ENCODE data around the gene DGKD. TPM values are rescaled to one million over a fixed set of nuclear protein-coding genes. Genes with fewer than 3 reads are reported as not detected.

DGKD gene
- total RNA-seq, 1 experiment from 2014 or later = 28.2 TPM

DNA sequence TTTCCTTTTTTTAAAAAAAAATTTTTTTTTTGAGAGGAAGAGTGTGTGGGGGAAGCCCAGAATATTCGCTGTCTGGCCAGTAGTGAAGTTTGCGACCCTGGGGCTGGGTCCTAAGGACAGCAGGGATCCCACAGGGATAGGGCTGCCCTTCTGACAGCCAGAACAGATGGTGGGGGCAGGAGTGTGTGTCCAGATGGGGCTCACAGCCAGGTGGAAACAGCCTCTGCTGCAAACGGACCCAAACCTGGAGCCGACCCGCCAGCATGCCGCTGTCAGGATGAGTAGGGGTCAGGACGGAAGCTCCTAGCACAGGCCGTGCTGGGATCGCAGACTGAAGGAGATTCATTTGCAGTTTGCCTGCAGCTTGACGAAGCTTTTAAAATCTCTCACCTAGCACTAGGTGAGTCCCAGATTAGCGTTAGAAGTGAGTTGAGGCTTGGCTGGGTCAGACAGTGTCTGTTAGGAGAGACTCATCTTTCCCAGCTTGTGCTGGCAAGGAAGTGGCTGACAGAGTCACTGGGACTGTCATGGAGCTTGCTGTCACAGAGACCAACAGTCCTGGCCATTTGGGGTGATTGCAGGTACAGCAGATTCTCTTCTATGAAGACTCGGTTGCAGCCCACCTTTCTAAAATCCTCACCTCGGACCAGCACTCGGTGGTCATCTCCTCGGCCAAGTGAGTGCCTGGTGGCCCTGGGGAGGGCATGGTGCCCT, 93.4 kb downstream of the DGKD start:
- H3K36me3 ChIP-seq = peaks cover 24% of the 10 kb centered on the region

DNA sequence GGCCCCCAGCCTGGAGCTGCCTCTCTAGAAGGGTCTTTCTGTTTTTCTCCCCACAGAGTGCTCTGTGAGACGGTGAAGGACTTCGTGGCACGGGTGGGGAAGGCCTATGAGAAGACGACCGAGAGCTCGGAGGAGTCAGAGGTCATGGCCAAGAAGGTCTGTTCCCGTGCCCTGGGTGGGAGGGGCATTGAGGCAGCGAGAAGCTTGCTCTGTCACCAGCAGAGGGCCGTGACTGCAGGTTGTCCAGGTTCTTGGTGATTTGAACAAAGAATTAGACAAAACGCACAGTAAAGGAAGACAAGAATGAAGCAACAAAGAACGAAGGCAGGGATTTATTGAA, 93.9 kb downstream of the DGKD start:
- peak in 1 of 2 experiments; percentile 18 for DNase-seq
- peaks cover 7% of the 10 kb centered on the region for H3K4me1 ChIP-seq
- H3K27me3 ChIP-seq = no peaks in the 10 kb centered on the region
- no peak overlapping the region for H3K4me3 ChIP-seq
- H3K36me3 ChIP-seq = peaks cover 19% of the 10 kb centered on the region
- no peak overlapping the region for H3K27ac ChIP-seq
- H3K9me3 ChIP-seq (replicated peaks) = no peaks in the 10 kb centered on the region

More for the DNA sequence above, 93.4 kb downstream of the DGKD start:
- no peaks in the 10 kb centered on the region for H3K27me3 ChIP-seq
- no peak overlapping the region for H3K27ac ChIP-seq
- no peak for DNase-seq
- H3K4me3 ChIP-seq = no peak overlapping the region
- H3K4me1 ChIP-seq = peaks cover 7% of the 10 kb centered on the region
- no peaks in the 10 kb centered on the region for H3K9me3 ChIP-seq (replicated peaks)

- Histone ChIP-seq H3K27ac (no peak overlapping the region), H3K4me1 (peaks cover 7% of the 10 kb centered on the region), H3K27me3 (no peaks in the 10 kb centered on the region), H3K36me3 (peaks cover 17% of the 10 kb centered on the region), H3K4me3 (no peak overlapping the region), H3K9me3 (replicated peaks) (no peaks in the 10 kb centered on the region)
- DNase-seq = no peak
Measured at GRCh38 chr2:233448575-233448974, 94.3 kb downstream of the DGKD start.

DNA sequence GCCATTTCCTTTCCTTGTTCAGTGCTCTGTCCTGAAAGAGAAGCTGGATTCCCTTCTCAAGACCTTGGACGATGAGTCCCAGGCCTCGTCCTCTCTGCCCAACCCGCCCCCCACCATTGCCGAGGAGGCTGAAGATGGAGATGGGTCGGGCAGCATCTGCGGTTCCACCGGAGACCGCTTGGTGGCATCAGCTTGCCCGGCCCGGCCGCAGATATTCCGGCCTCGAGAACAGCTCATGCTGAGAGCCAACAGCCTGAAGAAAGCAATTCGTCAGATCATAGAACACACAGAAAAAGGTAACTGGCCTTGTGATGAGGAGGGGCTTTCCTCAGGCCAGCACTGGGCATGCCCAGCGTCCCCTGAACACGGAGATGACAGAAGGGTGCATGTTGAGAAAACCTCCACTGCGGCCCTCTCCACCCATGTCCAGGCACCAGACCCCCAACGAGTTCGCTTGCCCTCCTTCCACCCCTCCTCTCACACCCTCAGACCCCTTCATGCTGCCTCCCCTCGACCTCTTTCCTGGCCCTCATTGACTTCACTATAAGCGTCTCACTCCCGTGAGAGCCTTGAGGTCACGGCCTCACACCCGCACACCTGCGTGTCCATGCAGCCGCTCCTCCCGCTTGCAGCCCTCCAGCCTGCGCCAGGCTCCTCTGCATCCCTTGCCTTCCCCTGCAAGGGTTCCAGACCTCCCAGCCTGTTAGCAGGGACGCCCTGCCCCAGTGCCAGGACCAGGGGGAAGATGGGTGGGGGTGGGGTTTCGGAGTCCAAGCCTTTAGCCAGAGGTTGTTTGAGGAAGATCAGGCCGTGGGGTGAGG, 95.0 kb downstream of the DGKD start:
- DNase-seq = no peak
- Histone ChIP-seq H3K27ac (no peak overlapping the region), H3K27me3 (no peaks in the 10 kb centered on the region), H3K36me3 (peaks cover 17% of the 10 kb centered on the region), H3K9me3 (replicated peaks) (no peaks in the 10 kb centered on the region), H3K4me1 (peaks cover 7% of the 10 kb centered on the region), H3K4me3 (no peak overlapping the region)

DNA sequence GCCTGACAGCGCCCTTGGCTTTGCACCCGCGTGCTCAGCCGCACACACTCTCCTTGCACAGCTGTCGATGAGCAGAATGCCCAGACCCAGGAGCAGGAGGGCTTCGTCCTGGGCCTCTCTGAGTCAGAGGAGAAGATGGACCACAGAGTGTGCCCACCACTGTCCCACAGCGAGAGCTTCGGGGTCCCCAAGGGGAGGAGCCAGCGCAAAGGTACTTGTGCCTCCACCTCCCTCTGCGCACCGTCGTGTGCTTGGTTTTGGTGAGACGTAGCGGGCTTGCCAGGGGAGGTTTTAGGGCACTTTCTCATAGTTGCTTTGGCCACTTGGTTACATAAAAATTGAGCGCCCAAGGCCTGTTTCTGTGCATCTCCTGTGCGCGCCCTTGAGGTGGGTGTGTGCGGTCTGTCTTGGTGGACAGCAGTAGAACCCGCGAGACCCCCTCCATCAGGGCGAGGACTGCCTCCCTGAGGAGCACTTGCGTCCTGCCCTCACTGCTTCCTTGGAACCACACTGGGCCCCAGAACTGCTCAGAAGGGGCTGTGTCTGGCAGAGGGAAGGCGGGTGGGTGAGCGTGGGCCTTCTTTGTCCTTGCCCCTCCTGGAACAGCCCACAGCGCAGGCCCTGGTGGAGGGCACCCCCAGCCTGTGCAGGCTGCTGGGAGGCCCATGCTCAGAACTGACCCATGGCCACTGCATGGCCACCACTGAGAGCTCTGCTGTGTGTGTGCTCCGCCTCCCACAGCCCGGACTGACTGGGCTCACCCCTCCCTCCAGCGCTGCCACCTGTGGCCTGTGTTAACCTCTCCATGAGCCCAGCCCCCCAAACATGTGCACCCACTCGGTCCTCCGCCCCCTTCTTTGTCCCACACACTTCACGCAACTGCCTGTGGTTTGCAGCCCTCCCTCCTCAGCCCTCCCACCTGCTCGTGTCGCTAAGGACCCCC, 95.9 kb downstream of the DGKD start:
- Histone ChIP-seq H3K4me3 (peak overlapping the region; percentile 0; the same call in 1 of the 2 replicates), H3K27ac (peak overlapping the region; percentile 74)
- DNase-seq = peak; percentile 97

DNA sequence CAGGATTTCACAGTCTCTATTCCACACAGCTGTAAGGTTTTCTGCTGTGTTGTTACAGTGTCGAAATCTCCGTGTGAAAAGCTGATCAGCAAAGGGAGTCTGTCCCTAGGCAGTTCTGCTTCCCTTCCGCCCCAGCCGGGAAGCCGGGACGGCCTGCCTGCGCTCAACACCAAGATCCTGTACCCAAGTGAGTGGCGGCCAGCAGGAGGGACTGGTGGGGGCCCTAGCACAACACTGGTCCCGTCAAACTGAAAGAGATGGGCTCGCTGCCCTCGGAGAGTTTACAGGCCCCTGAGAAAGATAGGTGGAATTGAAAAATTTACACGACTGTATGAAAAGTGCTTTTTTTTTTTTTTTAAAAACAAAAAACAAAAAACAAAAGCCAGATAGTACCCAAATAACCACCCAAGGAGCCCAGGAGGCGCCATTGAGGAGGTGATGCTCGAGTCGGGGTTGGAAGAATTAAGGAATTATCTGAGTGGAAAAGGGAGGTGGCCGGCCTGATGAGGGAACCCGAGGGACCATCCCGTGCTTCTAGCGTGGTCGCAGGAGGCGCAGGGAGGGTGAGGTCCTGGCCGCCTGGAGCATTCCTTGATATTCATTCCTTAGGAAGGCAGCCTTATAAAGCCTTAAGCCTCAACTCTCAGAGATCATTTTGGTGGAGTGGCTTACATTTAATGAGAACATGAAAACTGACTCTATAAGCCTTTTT, 96.7 kb downstream of the DGKD start:
- Histone ChIP-seq H3K36me3 (peaks cover 23% of the 10 kb centered on the region), H3K9me3 (replicated peaks) (no peaks in the 10 kb centered on the region), H3K4me3 (peak overlapping the region; percentile 0; the same call in 1 of the 2 replicates), H3K4me1 (peaks cover 7% of the 10 kb centered on the region), H3K27me3 (no peaks in the 10 kb centered on the region), H3K27ac (peak overlapping the region; percentile 74)
- no peak for DNase-seq

More for the DNA sequence above, 95.9 kb downstream of the DGKD start:
- Histone ChIP-seq H3K36me3 (peaks cover 22% of the 10 kb centered on the region), H3K9me3 (replicated peaks) (no peaks in the 10 kb centered on the region), H3K27me3 (no peaks in the 10 kb centered on the region), H3K4me1 (peaks cover 7% of the 10 kb centered on the region)

DNA sequence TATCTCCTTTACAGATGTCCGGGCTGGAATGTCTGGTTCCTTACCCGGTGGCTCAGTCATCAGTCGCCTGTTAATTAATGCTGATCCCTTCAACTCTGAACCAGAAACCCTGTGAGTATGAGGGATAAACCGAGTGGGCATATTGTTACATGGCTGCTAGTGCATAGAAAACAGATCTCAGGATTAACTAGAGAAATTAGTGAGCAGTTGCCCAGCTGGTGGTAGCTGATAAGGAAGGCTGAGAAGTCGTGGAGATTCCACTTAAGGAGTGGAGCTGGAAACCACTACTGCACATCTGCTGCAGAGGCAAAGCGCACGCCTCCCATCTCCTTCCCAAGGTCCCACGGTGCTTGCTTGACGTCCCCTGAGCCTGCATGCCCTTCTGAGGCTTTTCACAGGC, 97.7 kb downstream of the DGKD start:
- DNase-seq = no peak
- no peak overlapping the region for H3K27ac ChIP-seq
- H3K27me3 ChIP-seq = no peaks in the 10 kb centered on the region
- H3K9me3 ChIP-seq (replicated peaks) = no peaks in the 10 kb centered on the region
- H3K36me3 ChIP-seq = peaks cover 33% of the 10 kb centered on the region
- H3K4me3 ChIP-seq = no peak overlapping the region
- peaks cover 7% of the 10 kb centered on the region for H3K4me1 ChIP-seq

- H3K27ac ChIP-seq = no peak overlapping the region
- no peak for DNase-seq
- H3K36me3 ChIP-seq = peaks cover 35% of the 10 kb centered on the region
- peaks cover 7% of the 10 kb centered on the region for H3K4me1 ChIP-seq
- H3K4me3 ChIP-seq = no peak overlapping the region
- H3K9me3 ChIP-seq (replicated peaks) = no peaks in the 10 kb centered on the region
- no peaks in the 10 kb centered on the region for H3K27me3 ChIP-seq
Measured at GRCh38 chr2:233453111-233453915, 99.0 kb downstream of the DGKD start.

- Histone ChIP-seq H3K27ac (no peak overlapping the region), H3K36me3 (peaks cover 36% of the 10 kb centered on the region), H3K4me1 (peaks cover 7% of the 10 kb centered on the region), H3K27me3 (no peaks in the 10 kb centered on the region), H3K9me3 (replicated peaks) (no peaks in the 10 kb centered on the region), H3K4me3 (no peak overlapping the region)
- DNase-seq = no peak
Measured at GRCh38 chr2:233453916-233454315, 99.6 kb downstream of the DGKD start.

DNA sequence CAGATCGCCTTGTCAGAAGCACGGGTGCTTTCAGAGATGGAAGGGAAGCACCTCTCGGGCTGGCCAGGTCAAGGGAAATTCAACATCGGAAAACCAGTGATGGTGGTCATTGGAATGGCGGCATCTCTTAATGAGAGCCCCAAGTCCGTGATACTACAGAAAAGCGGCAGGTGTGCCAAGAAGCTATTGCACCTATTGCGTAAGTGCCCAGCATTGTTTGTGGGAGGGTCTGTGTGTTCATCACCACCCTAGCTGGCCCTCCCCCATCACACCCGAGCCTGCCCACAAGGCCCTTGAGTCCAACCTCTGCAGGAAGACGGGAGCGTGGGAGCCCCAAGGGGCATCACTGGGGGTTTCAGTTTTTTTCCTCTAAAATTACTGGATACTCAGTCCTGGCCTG, 100.7 kb downstream of the DGKD start:
- H3K9me3 ChIP-seq (replicated peaks) = no peaks in the 10 kb centered on the region
- H3K27ac ChIP-seq = no peak overlapping the region
- H3K4me3 ChIP-seq = no peak overlapping the region
- DNase-seq = no peak
- H3K27me3 ChIP-seq = no peaks in the 10 kb centered on the region
- peaks cover 45% of the 10 kb centered on the region for H3K36me3 ChIP-seq
- peaks cover 4% of the 10 kb centered on the region for H3K4me1 ChIP-seq

- Histone ChIP-seq H3K9me3 (replicated peaks) (no peaks in the 10 kb centered on the region), H3K36me3 (peaks cover 49% of the 10 kb centered on the region), H3K4me3 (no peak overlapping the region), H3K4me1 (peaks cover 5% of the 10 kb centered on the region; the same call in 1 of the 2 replicates), H3K27me3 (no peaks in the 10 kb centered on the region), H3K27ac (no peak overlapping the region)
- DNase-seq = no peak
Measured at GRCh38 chr2:233455491-233455890, 101.2 kb downstream of the DGKD start.

- peaks cover 9% of the 10 kb centered on the region; the same call in 1 of the 2 replicates for H3K4me1 ChIP-seq
- no peaks in the 10 kb centered on the region for H3K27me3 ChIP-seq
- H3K36me3 ChIP-seq = peaks cover 49% of the 10 kb centered on the region
- H3K9me3 ChIP-seq (replicated peaks) = no peaks in the 10 kb centered on the region
- H3K27ac ChIP-seq = no peak overlapping the region
- no peak overlapping the region for H3K4me3 ChIP-seq
- no peak for DNase-seq
Measured at GRCh38 chr2:233456111-233456510, 101.8 kb downstream of the DGKD start.

DNA sequence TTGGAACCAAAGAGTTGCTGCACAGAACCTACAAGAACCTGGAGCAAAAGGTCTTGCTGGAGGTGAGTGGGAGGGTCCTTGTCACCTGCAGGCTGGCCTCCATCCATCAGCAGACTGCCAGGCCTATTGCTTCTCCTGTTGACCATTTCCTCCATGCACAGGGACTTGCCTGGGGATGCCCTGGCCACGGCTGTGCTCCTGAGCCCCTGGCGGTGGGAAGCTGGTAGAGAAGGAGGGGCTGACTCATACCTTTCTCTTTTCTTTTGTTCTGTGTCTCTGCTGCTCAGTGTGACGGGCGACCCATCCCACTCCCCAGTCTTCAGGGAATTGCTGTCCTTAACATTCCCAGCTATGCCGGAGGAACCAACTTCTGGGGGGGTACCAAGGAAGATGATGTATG, 102.6 kb downstream of the DGKD start:
- H3K4me1 ChIP-seq = peaks cover 14% of the 10 kb centered on the region; the same call in 1 of the 2 replicates
- peaks cover 49% of the 10 kb centered on the region for H3K36me3 ChIP-seq

More for the DNA sequence above, 102.6 kb downstream of the DGKD start:
- no peak for DNase-seq
- H3K9me3 ChIP-seq (replicated peaks) = no peaks in the 10 kb centered on the region
- no peak overlapping the region for H3K27ac ChIP-seq
- H3K4me3 ChIP-seq = no peak overlapping the region
- no peaks in the 10 kb centered on the region for H3K27me3 ChIP-seq
